Activated CD4-positive, CD25-positive, alpha-beta regulatory T cell treated with anti-CD3 and anti-CD28 coated beads, Interleukin-2, amount 50 U/mL, for 16 hours (primary cell): ENCODE measurements around the gene SPATS1.
"Not testable (repeated sequence)": the region's sequence is repeated elsewhere in the genome, so short reads cannot be mapped to it uniquely, and the experiment has no call there.

Experiments
- DNase-seq: peaks from one replicate; pipeline ENCODE4 v3.0.0-alpha.2; 2020; ENCODE audit warnings: low read depth, low spot score

Gene SPATS1

GRCh38 chr6:44341095-44341890 lies 1.2 kb upstream of the SPATS1 start:
- no peak for DNase-seq

- no peak for DNase-seq
Measured at GRCh38 chr6:44342052-44342451, 398 bp upstream of the SPATS1 start.

- DNase-seq, result not testable (repeated sequence)
Measured at GRCh38 chr6:44346818-44347217, 4.4 kb downstream of the SPATS1 start.

- no peak for DNase-seq
Measured at GRCh38 chr6:44349904-44350649, 7.6 kb downstream of the SPATS1 start.

- DNase-seq, result not testable (repeated sequence)
Measured at GRCh38 chr6:44350650-44350994, 8.2 kb downstream of the SPATS1 start.

- no peak for DNase-seq
Measured at GRCh38 chr6:44352259-44352658, 9.8 kb downstream of the SPATS1 start.

- no peak for DNase-seq
Measured at GRCh38 chr6:44353336-44353735, 10.9 kb downstream of the SPATS1 start.

GRCh38 chr6:44355640-44356039 lies 13.2 kb downstream of the SPATS1 start:
- no peak for DNase-seq

- DNase-seq, result no peak
Measured at GRCh38 chr6:44356487-44356886, 14.0 kb downstream of the SPATS1 start.

- DNase-seq, result no peak
Measured at GRCh38 chr6:44359973-44360372, 17.5 kb downstream of the SPATS1 start.

GRCh38 chr6:44361947-44362346 lies 19.5 kb downstream of the SPATS1 start:
- DNase-seq, result no peak

- no peak for DNase-seq
Measured at GRCh38 chr6:44363377-44363926, 21.0 kb downstream of the SPATS1 start.

- DNase-seq, result no peak
Measured at GRCh38 chr6:44366781-44367180, 24.3 kb downstream of the SPATS1 start.

- no peak for DNase-seq
Measured at GRCh38 chr6:44367681-44368080, 25.2 kb downstream of the SPATS1 start.

GRCh38 chr6:44373051-44373450 lies 30.6 kb downstream of the SPATS1 start:
- DNase-seq, result no peak

- DNase-seq, result no peak
Measured at GRCh38 chr6:44373787-44374186, 31.3 kb downstream of the SPATS1 start.

GRCh38 chr6:44375071-44375470 lies 32.6 kb downstream of the SPATS1 start:
- no peak for DNase-seq

GRCh38 chr6:44377484-44377883 lies 35.0 kb downstream of the SPATS1 start:
- no peak for DNase-seq

GRCh38 chr6:44377971-44378370 lies 35.5 kb downstream of the SPATS1 start:
- DNase-seq, result no peak

GRCh38 chr6:44381739-44382138 lies 39.3 kb downstream of the SPATS1 start:
- no peak for DNase-seq

GRCh38 chr6:44386364-44386928 lies 44.0 kb downstream of the SPATS1 start:
- DNase-seq, result no peak

GRCh38 chr6:44386929-44387345 lies 44.5 kb downstream of the SPATS1 start:
- no peak for DNase-seq
